GM12801 (cell line): ENCODE measurements around the gene PRSS38.

Experiments used
- CTCF ChIP-seq: IDR thresholded peaks from one replicate; pipeline ENCODE4 v1.5.1; 2011; ENCODE audit warnings: control low read depth; ENCODE audit not compliant: insufficient read length; ENCODE audit errors: extremely low read depth

The PRSS38 gene

GRCh38 chr1:227779685-227780084 is 35.8 kb upstream of the PRSS38 start:
- no peak for TF ChIP-seq CTCF

- no peak for TF ChIP-seq CTCF
Measured at GRCh38 chr1:227780101-227781044, 35.1 kb upstream of the PRSS38 start.

GRCh38 chr1:227781314-227781930 is 34.1 kb upstream of the PRSS38 start:
- TF ChIP-seq CTCF = no peak

- no peak for TF ChIP-seq CTCF
Measured at GRCh38 chr1:227782226-227782625, 33.2 kb upstream of the PRSS38 start.

GRCh38 chr1:227785094-227785804 is 30.2 kb upstream of the PRSS38 start:
- no peak for TF ChIP-seq CTCF

- no peak for TF ChIP-seq CTCF
Measured at GRCh38 chr1:227785805-227786671, 29.4 kb upstream of the PRSS38 start.
